ENCODE measurements around the gene SLC22A16. TPM values are rescaled to one million over a fixed set of nuclear protein-coding genes. Genes with fewer than 3 reads are reported as not detected.

Gene SLC22A16
- total and polyA plus RNA-seq, 2 experiments from 2014 or later = not detected

GRCh38 chr6:110395221-110395620 is 81.2 kb downstream of the SLC22A16 start:
- TF ChIP-seq EZH2 (IDR thresholded peaks at IDR 0.05; ENCODE audit: borderline replicate concordance) (no peak), EZH2phosphoT487 (IDR thresholded peaks at IDR 0.05; ENCODE audit: low read depth, severe bottlenecking, unreplicated experiment) (no peak), CTCF (IDR thresholded peaks at IDR 0.05; ENCODE audit: poor library complexity) (no peak)
- H3K27me3 ChIP-seq = no peaks in the 10 kb centered on the region
- H3K79me2 ChIP-seq = no peaks in the 10 kb centered on the region
- H3K36me3 ChIP-seq (replicated peaks; ENCODE audit: insufficient read depth, low read depth) = no peaks in the 10 kb centered on the region
- no peak overlapping the region for H2AFZ ChIP-seq
- WGBS (ENCODE audit: low lambda C conversion rate, missing lambda C conversion rate) = 94% methylated on average over 4 of the region's 4 CpGs
- H3K4me2 ChIP-seq = no peak overlapping the region
- H4K20me1 ChIP-seq (ENCODE audit: insufficient read depth, poor library complexity, severe bottlenecking) = no peaks in the 10 kb centered on the region
- peaks cover under 1% of the 10 kb centered on the region for H3K4me1 ChIP-seq (ENCODE audit: insufficient read depth)
- no peak for DNase-seq (ENCODE audit: low spot score)
- no peaks in the 10 kb centered on the region for H3K9me2 ChIP-seq (replicated peaks; ENCODE audit: insufficient read depth)
- H3K9me3 ChIP-seq (ENCODE audit: low read depth) = no peaks in the 10 kb centered on the region
- no peak overlapping the region for H3K4me3 ChIP-seq
- no peak overlapping the region for H3K27ac ChIP-seq

- Histone ChIP-seq H3K4me3 (no peak overlapping the region), H4K20me1 (ENCODE audit: insufficient read depth, poor library complexity, severe bottlenecking) (no peaks in the 10 kb centered on the region), H3K79me2 (no peaks in the 10 kb centered on the region), H3K4me2 (no peak overlapping the region), H3K9me3 (ENCODE audit: low read depth) (no peaks in the 10 kb centered on the region), H2AFZ (no peak overlapping the region), H3K4me1 (ENCODE audit: insufficient read depth) (peaks cover 6% of the 10 kb centered on the region), H3K36me3 (replicated peaks; ENCODE audit: insufficient read depth, low read depth) (no peaks in the 10 kb centered on the region), H3K9me2 (replicated peaks; ENCODE audit: insufficient read depth) (no peaks in the 10 kb centered on the region), H3K27ac (no peak overlapping the region), H3K27me3 (no peaks in the 10 kb centered on the region)
- no peak for TF ChIP-seq CTCF (IDR thresholded peaks at IDR 0.05; ENCODE audit: poor library complexity)
- TF ChIP-seq EZH2 (IDR thresholded peaks at IDR 0.05; ENCODE audit: borderline replicate concordance) = no peak
- TF ChIP-seq EZH2phosphoT487 (IDR thresholded peaks at IDR 0.05; ENCODE audit: low read depth, severe bottlenecking, unreplicated experiment) = no peak
- WGBS (ENCODE audit: low lambda C conversion rate, missing lambda C conversion rate) = 95% methylated on average over 4 of the region's 4 CpGs
- no peak for DNase-seq (ENCODE audit: low spot score)
Observed at GRCh38 chr6:110394409-110394808, 82.0 kb downstream of the SLC22A16 start.

GRCh38 chr6:110392727-110393126 is 83.7 kb downstream of the SLC22A16 start:
- Histone ChIP-seq H3K4me3 (no peak overlapping the region), H3K4me2 (no peak overlapping the region), H2AFZ (no peak overlapping the region), H3K27ac (no peak overlapping the region), H3K4me1 (ENCODE audit: insufficient read depth) (peaks cover 6% of the 10 kb centered on the region), H3K36me3 (replicated peaks; ENCODE audit: insufficient read depth, low read depth) (no peaks in the 10 kb centered on the region), H3K9me3 (ENCODE audit: low read depth) (no peaks in the 10 kb centered on the region), H3K9me2 (replicated peaks; ENCODE audit: insufficient read depth) (no peaks in the 10 kb centered on the region), H3K79me2 (no peaks in the 10 kb centered on the region), H3K27me3 (no peaks in the 10 kb centered on the region), H4K20me1 (ENCODE audit: insufficient read depth, poor library complexity, severe bottlenecking) (no peaks in the 10 kb centered on the region)
- 78% methylated on average over 9 of the region's 9 CpGs for WGBS (ENCODE audit: low lambda C conversion rate, missing lambda C conversion rate)
- TF ChIP-seq CTCF (IDR thresholded peaks at IDR 0.05; ENCODE audit: poor library complexity) (no peak), EZH2phosphoT487 (IDR thresholded peaks at IDR 0.05; ENCODE audit: low read depth, severe bottlenecking, unreplicated experiment) (no peak), EZH2 (IDR thresholded peaks at IDR 0.05; ENCODE audit: borderline replicate concordance) (no peak)
- DNase-seq (ENCODE audit: low spot score) = no peak

- Histone ChIP-seq H3K4me3 (no peak overlapping the region), H3K9me2 (replicated peaks; ENCODE audit: insufficient read depth) (no peaks in the 10 kb centered on the region), H2AFZ (no peak overlapping the region), H3K27me3 (no peaks in the 10 kb centered on the region), H3K9me3 (ENCODE audit: low read depth) (no peaks in the 10 kb centered on the region), H3K36me3 (replicated peaks; ENCODE audit: insufficient read depth, low read depth) (no peaks in the 10 kb centered on the region), H3K4me1 (ENCODE audit: insufficient read depth) (peaks cover 6% of the 10 kb centered on the region), H3K4me2 (no peak overlapping the region), H3K79me2 (no peaks in the 10 kb centered on the region), H3K27ac (no peak overlapping the region), H4K20me1 (ENCODE audit: insufficient read depth, poor library complexity, severe bottlenecking) (no peaks in the 10 kb centered on the region)
- WGBS (ENCODE audit: low lambda C conversion rate, missing lambda C conversion rate) = 26% methylated on average over 2 of the region's 2 CpGs
- TF ChIP-seq CTCF (IDR thresholded peaks at IDR 0.05; ENCODE audit: poor library complexity) (no peak), EZH2phosphoT487 (IDR thresholded peaks at IDR 0.05; ENCODE audit: low read depth, severe bottlenecking, unreplicated experiment) (no peak), EZH2 (IDR thresholded peaks at IDR 0.05; ENCODE audit: borderline replicate concordance) (no peak)
- no peak for DNase-seq (ENCODE audit: low spot score)
Observed at GRCh38 chr6:110390404-110390803, 86.0 kb downstream of the SLC22A16 start.
